Lower leg skin (tissue), 3 donors: ENCODE data around the gene OAF.

Source experiments
- POLR2A ChIP-seq, 2 donors: fragments of 450-650 bp; IDR thresholded peaks; one replicate each; pipeline ENCODE4 v1.6.1; 2016 to 2017; ENCODE audit warnings: antibody characterized with exemption in 2 of 2, mild to moderate bottlenecking in 1 of 2, moderate library complexity in 1 of 2
- TF ChIP-seq, protein P1 (sequence below), 3 donors: fragments of 450-650 bp; IDR thresholded peaks; one replicate each; pipeline ENCODE4 v1.5.1; 2016; ENCODE audit warnings: antibody characterized with exemption in 3 of 3, mild to moderate bottlenecking in 3 of 3, moderate library complexity in 2 of 3

GRCh38 chr11:120217941-120218694 is 7.3 kb downstream of the OAF start:
- TF ChIP-seq, protein P1, sequence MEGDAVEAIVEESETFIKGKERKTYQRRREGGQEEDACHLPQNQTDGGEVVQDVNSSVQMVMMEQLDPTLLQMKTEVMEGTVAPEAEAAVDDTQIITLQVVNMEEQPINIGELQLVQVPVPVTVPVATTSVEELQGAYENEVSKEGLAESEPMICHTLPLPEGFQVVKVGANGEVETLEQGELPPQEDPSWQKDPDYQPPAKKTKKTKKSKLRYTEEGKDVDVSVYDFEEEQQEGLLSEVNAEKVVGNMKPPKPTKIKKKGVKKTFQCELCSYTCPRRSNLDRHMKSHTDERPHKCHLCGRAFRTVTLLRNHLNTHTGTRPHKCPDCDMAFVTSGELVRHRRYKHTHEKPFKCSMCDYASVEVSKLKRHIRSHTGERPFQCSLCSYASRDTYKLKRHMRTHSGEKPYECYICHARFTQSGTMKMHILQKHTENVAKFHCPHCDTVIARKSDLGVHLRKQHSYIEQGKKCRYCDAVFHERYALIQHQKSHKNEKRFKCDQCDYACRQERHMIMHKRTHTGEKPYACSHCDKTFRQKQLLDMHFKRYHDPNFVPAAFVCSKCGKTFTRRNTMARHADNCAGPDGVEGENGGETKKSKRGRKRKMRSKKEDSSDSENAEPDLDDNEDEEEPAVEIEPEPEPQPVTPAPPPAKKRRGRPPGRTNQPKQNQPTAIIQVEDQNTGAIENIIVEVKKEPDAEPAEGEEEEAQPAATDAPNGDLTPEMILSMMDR (IDR thresholded peaks at IDR 0.05) = no peak
- no peak for TF ChIP-seq POLR2A (IDR thresholded peaks at IDR 0.05)
